Neuron (in vitro differentiated cells): ENCODE results near the gene C10orf95.

Experiments used
- H2AFZ ChIP-seq: one replicate; pipeline ENCODE4 v1.6.1; 2013; ENCODE audit warnings: low read depth, mild to moderate bottlenecking, inconsistent platforms, low read length, moderate library complexity
- H3K27me3 ChIP-seq: one replicate; pipeline ENCODE4 v1.6.1; 2013; ENCODE audit warnings: low read length; ENCODE audit not compliant: insufficient read depth
- H3K36me3 ChIP-seq: one replicate; pipeline ENCODE4 v1.6.1; 2013; ENCODE audit warnings: low read length; ENCODE audit not compliant: insufficient read depth
- H3K4me1 ChIP-seq: one replicate; pipeline ENCODE4 v1.6.1; 2013; ENCODE audit warnings: low read length; ENCODE audit not compliant: insufficient read depth
- H3K4me3 ChIP-seq: 2 replicates; pipeline ENCODE4 v1.5.1; 2013; ENCODE audit warnings: mild to moderate bottlenecking, low read length, moderate library complexity
- H3K9me3 ChIP-seq: one replicate; pipeline ENCODE4 v1.6.1; 2013; ENCODE audit warnings: low read length

C10orf95 gene

DNA sequence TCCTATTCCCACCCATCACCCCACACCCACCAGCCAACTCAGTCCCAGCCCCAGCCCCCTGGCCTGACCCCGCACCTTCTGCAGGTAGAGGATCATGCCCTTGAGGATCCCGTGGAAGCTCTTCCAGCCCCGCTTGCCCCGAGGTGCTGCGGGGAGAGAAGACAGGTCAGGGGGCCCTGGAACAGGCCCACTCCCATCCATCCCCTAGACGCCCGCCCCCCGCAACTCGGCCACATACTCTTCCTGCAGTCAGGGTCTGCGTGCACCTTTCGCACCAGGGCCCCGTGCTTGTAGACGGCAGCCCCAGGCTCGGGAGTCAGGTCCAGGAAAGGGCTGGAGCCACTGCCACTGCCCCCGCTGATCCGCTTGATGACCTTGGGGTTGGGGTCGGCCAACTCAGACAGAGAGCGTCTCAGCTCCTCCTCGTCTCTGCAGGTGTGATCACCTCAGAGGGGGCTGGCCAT lies 46.2 kb downstream of the C10orf95 start:
- Histone ChIP-seq H3K4me1 (peaks cover 16% of the 10 kb centered on the region), H3K36me3 (peaks cover 25% of the 10 kb centered on the region), H2AFZ (no peak overlapping the region), H3K27me3 (no peaks in the 10 kb centered on the region), H3K4me3 (no peak overlapping the region), H3K9me3 (no peaks in the 10 kb centered on the region)

DNA sequence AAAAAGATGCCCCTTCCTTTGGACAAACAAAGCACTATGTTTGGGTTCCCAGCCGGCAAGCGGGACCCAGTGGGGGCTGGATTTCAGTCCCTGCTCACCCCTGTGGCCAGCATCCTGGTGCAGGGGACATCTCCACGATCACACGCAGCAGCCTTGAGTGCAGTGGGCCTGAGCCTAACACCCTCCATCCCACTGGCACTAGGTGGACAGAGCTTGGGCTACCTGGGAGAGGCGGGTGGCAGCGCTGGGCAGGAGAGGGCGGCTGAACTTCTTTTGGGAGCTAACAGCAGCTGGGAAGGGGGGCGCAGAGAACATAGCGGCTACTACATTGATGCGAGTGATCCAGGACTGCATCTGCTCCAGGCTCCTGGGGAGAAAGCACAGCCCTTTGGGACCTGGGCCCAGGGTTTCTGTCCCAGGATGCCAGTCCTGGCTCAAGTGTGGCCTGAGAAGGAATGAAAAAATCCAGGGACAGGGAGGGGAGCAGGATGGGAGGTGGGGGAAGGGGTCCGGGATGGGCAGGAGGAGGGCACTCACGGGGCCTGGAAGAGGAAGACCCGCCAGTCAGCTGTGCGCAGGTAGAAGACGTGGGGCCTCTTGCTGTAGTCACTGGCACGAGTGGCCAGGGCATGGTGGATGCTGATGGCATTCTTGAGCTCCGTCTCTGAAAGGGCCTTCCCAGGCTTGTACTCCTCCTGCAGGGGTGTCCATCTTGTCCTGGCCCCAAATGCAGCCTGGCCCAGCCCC lies 46.8 kb downstream of the C10orf95 start:
- Histone ChIP-seq H3K4me3 (no peak overlapping the region), H3K9me3 (no peaks in the 10 kb centered on the region), H2AFZ (no peak overlapping the region), H3K27me3 (no peaks in the 10 kb centered on the region), H3K4me1 (peaks cover 13% of the 10 kb centered on the region), H3K36me3 (peaks cover 27% of the 10 kb centered on the region)

DNA sequence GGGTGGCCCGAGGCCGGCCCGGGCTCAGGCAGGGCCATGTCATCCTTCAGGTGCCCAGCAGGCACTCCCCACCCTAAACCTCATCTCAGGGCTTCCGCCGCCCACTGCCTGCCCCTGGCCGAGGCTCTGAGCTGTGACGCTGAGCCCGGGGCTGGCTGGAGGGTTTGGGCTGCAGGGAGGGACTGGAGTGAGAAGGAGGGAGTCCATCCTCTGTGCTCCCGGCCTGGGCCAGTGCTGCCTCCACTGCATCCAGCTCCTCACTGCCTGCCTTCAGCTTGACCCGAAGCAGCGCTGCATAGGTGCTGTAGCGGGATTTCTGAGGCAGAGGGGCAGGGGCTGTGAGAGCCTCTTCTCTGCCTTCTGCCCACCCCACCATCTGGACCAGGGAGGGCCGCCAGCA lies 48.2 kb downstream of the C10orf95 start:
- Histone ChIP-seq H2AFZ (no peak overlapping the region), H3K4me3 (no peak overlapping the region)

DNA sequence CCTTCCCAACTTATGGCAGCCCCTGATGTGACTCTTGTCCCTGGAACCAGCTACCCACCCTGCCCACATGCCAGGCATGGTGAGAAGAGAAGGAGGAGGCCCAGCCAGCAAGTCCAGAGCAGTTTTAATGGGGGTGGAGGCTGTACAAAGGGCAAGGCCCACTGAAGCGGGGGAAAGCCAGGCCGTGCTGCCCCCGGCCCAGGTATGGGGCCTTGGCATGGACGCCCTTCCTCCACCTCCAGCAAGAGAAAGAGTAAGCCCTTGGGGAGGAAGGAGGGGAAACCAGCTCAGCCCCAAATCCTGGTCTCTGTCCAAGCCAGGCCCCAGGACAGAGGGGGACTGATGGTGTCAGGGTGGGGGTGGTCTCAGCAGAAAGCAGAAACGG lies 48.8 kb downstream of the C10orf95 start:
- Histone ChIP-seq H3K9me3 (no peaks in the 10 kb centered on the region), H3K4me1 (peaks cover 6% of the 10 kb centered on the region), H3K4me3 (no peak overlapping the region), H3K27me3 (no peaks in the 10 kb centered on the region), H3K36me3 (peaks cover 31% of the 10 kb centered on the region), H2AFZ (no peak overlapping the region)

More for the DNA sequence above, 48.2 kb downstream of the C10orf95 start:
- Histone ChIP-seq H3K27me3 (no peaks in the 10 kb centered on the region), H3K4me1 (peaks cover 10% of the 10 kb centered on the region), H3K9me3 (no peaks in the 10 kb centered on the region), H3K36me3 (peaks cover 28% of the 10 kb centered on the region)

DNA sequence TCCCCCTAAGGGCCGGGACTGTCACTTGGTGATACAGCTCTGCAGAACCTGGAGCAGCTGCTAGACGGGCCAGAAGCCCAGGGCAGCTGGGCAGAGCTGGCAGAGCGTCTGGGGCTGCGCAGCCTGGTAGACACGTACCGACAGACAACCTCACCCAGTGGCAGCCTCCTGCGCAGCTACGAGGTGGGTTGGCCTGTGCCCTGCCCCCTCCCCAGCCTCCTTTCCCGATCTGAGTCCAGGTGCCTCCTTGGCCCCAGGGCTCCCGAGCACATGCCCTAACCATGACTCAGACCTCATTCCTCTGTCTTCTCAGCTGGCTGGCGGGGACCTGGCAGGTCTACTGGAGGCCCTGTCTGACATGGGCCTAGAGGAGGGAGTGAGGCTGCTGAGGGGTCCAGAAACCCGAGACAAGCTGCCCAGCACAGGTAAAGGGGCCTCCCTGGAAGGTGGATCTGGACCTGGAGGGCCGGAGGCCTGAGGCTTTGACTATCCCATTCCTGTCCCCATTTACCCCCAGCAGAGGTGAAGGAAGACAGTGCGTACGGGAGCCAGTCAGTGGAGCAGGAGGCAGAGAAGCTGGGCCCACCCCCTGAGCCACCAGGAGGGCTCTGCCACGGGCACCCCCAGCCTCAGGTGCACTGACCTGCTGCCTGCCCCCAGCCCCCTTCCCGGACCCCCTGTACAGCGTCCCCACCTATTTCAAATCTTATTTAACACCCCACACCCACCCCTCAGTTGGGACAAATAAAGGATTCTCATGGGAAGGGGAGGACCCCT lies 49.4 kb downstream of the C10orf95 start:
- no peaks in the 10 kb centered on the region for H3K27me3 ChIP-seq
- no peak overlapping the region for H3K4me3 ChIP-seq
- H3K9me3 ChIP-seq, result no peaks in the 10 kb centered on the region
- no peak overlapping the region for H2AFZ ChIP-seq
- peaks cover 31% of the 10 kb centered on the region for H3K36me3 ChIP-seq
- peaks cover 6% of the 10 kb centered on the region for H3K4me1 ChIP-seq

DNA sequence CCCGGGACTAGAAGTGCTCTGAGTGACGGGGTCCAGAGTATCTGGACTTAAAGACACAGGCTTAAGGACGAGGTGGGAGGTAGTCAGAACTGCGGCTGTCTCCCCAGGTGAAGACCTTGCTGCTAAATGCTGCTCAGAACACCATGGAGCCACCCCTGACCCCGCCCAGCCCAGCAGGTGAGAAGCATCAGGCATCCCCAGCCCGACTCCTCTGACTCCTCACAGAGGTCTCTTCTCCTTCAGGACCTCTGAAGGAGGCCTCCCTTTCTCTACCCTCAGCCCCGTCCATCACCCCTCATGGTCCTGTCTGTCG lies 50.0 kb downstream of the C10orf95 start:
- peaks cover 8% of the 10 kb centered on the region for H3K4me1 ChIP-seq

DNA sequence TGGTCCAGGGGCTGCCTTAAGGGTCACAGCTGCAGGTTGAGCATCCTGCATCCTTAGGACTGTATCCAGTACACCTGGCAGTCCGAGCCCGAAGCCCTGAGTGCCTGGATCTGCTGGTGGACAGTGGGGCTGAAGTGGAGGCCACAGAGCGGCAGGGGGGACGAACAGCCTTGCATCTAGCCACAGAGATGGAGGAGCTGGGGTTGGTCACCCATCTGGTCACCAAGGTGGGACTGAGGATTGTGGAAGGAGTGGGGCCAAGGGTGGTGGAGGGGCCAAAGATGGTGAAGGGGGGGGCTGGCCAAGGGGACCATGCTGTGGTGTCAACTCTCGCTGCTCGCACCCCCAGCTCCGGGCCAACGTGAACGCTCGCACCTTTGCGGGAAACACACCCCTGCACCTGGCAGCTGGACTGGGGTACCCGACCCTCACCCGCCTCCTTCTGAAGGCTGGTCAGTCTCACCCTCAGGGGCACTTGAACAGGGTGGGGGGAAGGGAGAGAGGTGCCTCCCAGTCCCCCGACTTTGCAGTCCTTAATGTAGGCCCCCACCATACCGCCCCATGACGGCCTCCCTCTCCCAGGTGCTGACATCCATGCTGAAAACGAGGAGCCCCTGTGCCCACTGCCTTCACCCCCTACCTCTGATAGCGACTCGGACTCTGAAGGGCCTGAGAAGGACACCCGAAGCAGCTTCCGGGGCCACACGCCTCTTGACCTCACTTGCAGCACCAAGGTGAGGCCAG lies 50.6 kb downstream of the C10orf95 start:
- no peaks in the 10 kb centered on the region for H3K27me3 ChIP-seq
- no peaks in the 10 kb centered on the region for H3K9me3 ChIP-seq
- no peak overlapping the region for H3K4me3 ChIP-seq
- H2AFZ ChIP-seq, result no peak overlapping the region
- H3K4me1 ChIP-seq, result peaks cover 14% of the 10 kb centered on the region
- H3K36me3 ChIP-seq, result peaks cover 31% of the 10 kb centered on the region

More for the DNA sequence above, 50.0 kb downstream of the C10orf95 start:
- Histone ChIP-seq H3K9me3 (no peaks in the 10 kb centered on the region), H3K27me3 (no peaks in the 10 kb centered on the region), H3K4me3 (no peak overlapping the region), H3K36me3 (peaks cover 31% of the 10 kb centered on the region), H2AFZ (no peak overlapping the region)

DNA sequence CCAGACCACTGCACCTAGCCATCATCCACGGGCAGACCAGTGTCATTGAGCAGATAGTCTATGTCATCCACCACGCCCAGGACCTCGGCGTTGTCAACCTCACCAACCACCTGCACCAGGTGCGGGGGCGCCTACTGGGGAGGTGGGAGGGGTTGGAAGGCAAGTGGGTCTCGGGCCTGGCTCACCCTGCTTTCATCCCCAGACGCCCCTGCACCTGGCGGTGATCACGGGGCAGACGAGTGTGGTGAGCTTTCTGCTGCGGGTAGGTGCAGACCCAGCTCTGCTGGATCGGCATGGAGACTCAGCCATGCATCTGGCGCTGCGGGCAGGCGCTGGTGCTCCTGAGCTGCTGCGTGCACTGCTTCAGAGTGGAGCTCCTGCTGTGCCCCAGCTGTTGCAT lies 51.3 kb downstream of the C10orf95 start:
- H2AFZ ChIP-seq, result no peak overlapping the region
- H3K4me3 ChIP-seq, result no peak overlapping the region
- H3K36me3 ChIP-seq, result peaks cover 31% of the 10 kb centered on the region
- H3K4me1 ChIP-seq, result peaks cover 16% of the 10 kb centered on the region
- H3K27me3 ChIP-seq, result no peaks in the 10 kb centered on the region
- H3K9me3 ChIP-seq, result no peaks in the 10 kb centered on the region
